ENCODE data around the gene KRT6C.

DNA sequence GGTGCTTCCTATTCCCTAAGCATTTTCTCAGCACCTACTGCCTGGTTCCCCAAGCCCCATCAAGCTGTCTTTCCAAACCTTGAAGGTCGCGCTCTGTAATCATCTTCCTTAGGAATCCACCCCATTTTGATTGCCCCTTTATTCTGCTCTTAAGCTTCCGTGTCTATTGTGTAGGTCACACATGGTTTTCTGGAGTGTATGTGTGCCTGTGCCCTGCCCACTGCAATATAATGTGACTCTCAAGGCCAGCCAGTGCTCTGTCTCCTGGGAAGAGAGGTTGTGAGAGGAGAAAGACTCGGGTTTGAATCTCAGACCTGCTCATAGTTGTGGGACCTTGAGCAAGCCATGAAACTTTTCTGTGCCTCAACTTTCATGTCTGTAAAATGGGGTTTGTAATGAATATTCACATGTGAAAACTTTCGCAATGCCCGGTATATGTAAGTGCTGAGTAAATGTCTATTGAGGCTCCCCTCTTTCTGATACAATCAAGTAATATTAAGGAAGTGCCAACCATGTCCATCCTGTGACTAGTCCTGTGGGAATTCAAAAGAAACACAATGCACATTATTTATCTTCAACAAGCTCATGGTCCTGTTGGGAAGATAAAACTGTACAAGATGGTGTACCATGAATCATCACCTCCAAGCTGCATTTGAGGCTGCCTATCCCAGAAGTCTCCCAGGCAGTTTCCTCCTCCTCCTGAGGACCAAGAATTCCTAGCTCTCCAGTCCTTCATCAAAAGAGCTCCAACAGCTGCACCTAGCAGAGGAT, 38.7 kb downstream of the KRT6C start:
- TF ChIP-seq BACH2 (CRISPR knock-in tag; IDR thresholded peaks at IDR 0.05; ENCODE audit: borderline replicate concordance) (no peak), ZNF70 (CRISPR knock-in tag; IDR thresholded peaks at IDR 0.05) (no peak), ZNF8 (CRISPR knock-in tag; IDR thresholded peaks at IDR 0.05) (no peak), ISL1 (CRISPR knock-in tag; IDR thresholded peaks at IDR 0.05) (no peak), ZFP30 (CRISPR knock-in tag; IDR thresholded peaks at IDR 0.05) (no peak), RARB (CRISPR knock-in tag; IDR thresholded peaks at IDR 0.05) (no peak), PPARA (CRISPR knock-in tag; IDR thresholded peaks at IDR 0.05; ENCODE audit: borderline replicate concordance) (no peak), CSDC2 (CRISPR knock-in tag; IDR thresholded peaks at IDR 0.05) (no peak)
- TF ChIP-seq, protein P1, sequence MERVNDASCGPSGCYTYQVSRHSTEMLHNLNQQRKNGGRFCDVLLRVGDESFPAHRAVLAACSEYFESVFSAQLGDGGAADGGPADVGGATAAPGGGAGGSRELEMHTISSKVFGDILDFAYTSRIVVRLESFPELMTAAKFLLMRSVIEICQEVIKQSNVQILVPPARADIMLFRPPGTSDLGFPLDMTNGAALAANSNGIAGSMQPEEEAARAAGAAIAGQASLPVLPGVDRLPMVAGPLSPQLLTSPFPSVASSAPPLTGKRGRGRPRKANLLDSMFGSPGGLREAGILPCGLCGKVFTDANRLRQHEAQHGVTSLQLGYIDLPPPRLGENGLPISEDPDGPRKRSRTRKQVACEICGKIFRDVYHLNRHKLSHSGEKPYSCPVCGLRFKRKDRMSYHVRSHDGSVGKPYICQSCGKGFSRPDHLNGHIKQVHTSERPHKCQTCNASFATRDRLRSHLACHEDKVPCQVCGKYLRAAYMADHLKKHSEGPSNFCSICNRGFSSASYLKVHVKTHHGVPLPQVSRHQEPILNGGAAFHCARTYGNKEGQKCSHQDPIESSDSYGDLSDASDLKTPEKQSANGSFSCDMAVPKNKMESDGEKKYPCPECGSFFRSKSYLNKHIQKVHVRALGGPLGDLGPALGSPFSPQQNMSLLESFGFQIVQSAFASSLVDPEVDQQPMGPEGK (CRISPR knock-in tag; IDR thresholded peaks at IDR 0.05; ENCODE audit: borderline replicate concordance), result no peak
